ENCODE measurements around the gene EMD. TPM values are rescaled to one million over a fixed set of nuclear protein-coding genes. Genes with fewer than 3 reads are reported as not detected.

EMD gene
- total RNA-seq, 2 donors from 2014 or later: 43.8 to 74.2 TPM

GRCh38 chrX:154354013-154354412 is 25.1 kb upstream of the EMD start:
- H3K4me1 ChIP-seq (ENCODE audit: control insufficient read depth in 1 of 2, low read depth in 2 of 2): peaks cover 0 to 15% of the 10 kb centered on the region in 2 donors
- no peak overlapping the region for H3K4me3 ChIP-seq
- ATAC-seq (ENCODE audit: insufficient number of reproducible peaks, low FRiP score, low read depth) (no peak), DNase-seq (ENCODE audit: low spot score) (no peak)
- peaks cover 91% of the 10 kb centered on the region for H3K36me3 ChIP-seq
- no peaks in the 10 kb centered on the region for H3K27me3 ChIP-seq (replicated peaks; ENCODE audit: insufficient read depth)
- no peak overlapping the region for H3K27ac ChIP-seq
- no peaks in the 10 kb centered on the region for H3K9me3 ChIP-seq
- TF ChIP-seq CTCF (IDR thresholded peaks at IDR 0.05): no peak

GRCh38 chrX:154354516-154354915 is 24.6 kb upstream of the EMD start:
- H3K4me3 ChIP-seq: no peak overlapping the region
- H3K4me1 ChIP-seq (ENCODE audit: control insufficient read depth in 1 of 2, low read depth in 2 of 2): peaks cover 0 to 19% of the 10 kb centered on the region in 2 donors
- H3K27me3 ChIP-seq (replicated peaks; ENCODE audit: insufficient read depth): no peaks in the 10 kb centered on the region
- no peak for DNase-seq (ENCODE audit: low spot score)
- H3K36me3 ChIP-seq: peaks cover 91% of the 10 kb centered on the region
- H3K27ac ChIP-seq: no peak overlapping the region
- no peak for ATAC-seq (ENCODE audit: insufficient number of reproducible peaks, low FRiP score, low read depth)
- H3K9me3 ChIP-seq: no peaks in the 10 kb centered on the region
- no peak for TF ChIP-seq CTCF (IDR thresholded peaks at IDR 0.05)

DNA sequence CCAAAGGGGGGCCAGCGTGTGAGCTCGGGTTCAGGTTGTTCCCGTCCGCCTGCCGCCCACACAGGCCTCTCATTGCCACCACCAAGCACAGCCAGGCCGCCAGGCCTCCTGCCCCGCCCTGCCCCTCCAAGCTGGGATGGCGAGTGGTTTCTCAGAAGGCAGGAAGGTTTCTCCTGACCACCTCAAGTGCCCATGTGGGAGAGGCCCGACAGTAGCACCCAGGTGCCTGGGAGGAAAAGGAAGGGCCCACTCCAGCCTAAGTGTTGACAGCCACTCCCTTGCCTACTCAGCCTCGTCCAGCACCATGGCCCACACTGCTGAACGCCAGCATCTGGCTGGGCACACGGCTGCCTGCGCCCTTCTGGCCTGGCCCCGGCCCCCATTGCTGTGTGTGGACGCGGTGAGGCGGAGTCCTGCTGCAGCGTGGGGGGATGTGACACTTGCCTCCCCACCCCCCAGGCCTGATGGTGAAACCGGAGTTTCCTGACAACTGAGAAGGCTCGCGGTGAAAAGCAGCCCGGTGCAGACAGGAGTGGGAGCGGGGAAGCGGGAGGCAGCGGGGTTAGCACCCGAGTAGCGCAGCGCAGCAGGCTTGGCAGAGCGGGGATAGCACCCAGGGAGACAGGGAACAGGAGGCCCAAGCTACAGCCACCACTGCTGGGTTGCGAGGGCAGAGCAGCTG is 23.9 kb upstream of the EMD start:
- ATAC-seq (ENCODE audit: insufficient number of reproducible peaks, low FRiP score, low read depth) (no peak), DNase-seq (ENCODE audit: low spot score) (no peak)
- H3K36me3 ChIP-seq: peaks cover 91% of the 10 kb centered on the region
- peak overlapping the region; percentile 2 to 47 for H3K27ac ChIP-seq
- TF ChIP-seq CTCF (IDR thresholded peaks at IDR 0.05): no peak
- H3K9me3 ChIP-seq: no peaks in the 10 kb centered on the region
- H3K27me3 ChIP-seq (replicated peaks; ENCODE audit: insufficient read depth): no peaks in the 10 kb centered on the region
- peaks cover 0 to 25% of the 10 kb centered on the region in 2 donors for H3K4me1 ChIP-seq (ENCODE audit: control insufficient read depth in 1 of 2, low read depth in 2 of 2)
- H3K4me3 ChIP-seq: no peak overlapping the region

- peaks cover 90% of the 10 kb centered on the region for H3K36me3 ChIP-seq
- no peak for DNase-seq (ENCODE audit: low spot score)
- H3K9me3 ChIP-seq: no peaks in the 10 kb centered on the region
- H3K27me3 ChIP-seq (replicated peaks; ENCODE audit: insufficient read depth): no peaks in the 10 kb centered on the region
- no peak overlapping the region for H3K27ac ChIP-seq
- TF ChIP-seq CTCF (IDR thresholded peaks at IDR 0.05): no peak
- ATAC-seq (ENCODE audit: insufficient number of reproducible peaks, low FRiP score, low read depth): no peak
- peaks cover 0 to 30% of the 10 kb centered on the region in 2 donors for H3K4me1 ChIP-seq (ENCODE audit: control insufficient read depth in 1 of 2, low read depth in 2 of 2)
- H3K4me3 ChIP-seq: no peak overlapping the region
These were observed 23.3 kb upstream of the EMD start for GRCh38 chrX:154355776-154356140.

DNA sequence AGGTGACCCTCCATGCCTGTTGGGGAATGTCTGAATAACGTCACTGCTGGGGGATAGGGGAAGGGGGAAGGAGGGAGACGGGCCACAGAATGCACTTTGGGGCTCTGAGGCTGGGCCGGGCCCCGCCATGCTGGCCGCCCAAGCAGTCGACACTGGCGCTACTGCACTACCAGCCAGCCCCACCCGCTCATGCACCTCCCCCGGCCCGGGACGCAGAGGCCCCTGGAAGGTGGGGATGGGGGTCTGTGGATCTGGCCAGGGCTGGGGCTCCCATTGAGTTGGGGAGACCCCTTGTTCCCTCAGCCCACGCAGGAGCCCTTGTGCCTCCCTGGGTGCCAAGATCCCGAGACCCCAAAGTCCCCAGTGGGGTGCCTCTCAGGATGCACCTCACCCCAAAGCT is 22.5 kb upstream of the EMD start:
- H3K36me3 ChIP-seq: peaks cover 87% of the 10 kb centered on the region
- H3K27me3 ChIP-seq (replicated peaks; ENCODE audit: insufficient read depth): no peaks in the 10 kb centered on the region
- no peak for DNase-seq (ENCODE audit: low spot score)
- no peak overlapping the region for H3K4me3 ChIP-seq
- H3K9me3 ChIP-seq: no peaks in the 10 kb centered on the region
- peaks cover 0 to 34% of the 10 kb centered on the region in 2 donors for H3K4me1 ChIP-seq (ENCODE audit: control insufficient read depth in 1 of 2, low read depth in 2 of 2)
- H3K27ac ChIP-seq: no peak overlapping the region
- ATAC-seq (ENCODE audit: insufficient number of reproducible peaks, low FRiP score, low read depth): no peak
- TF ChIP-seq CTCF (IDR thresholded peaks at IDR 0.05): no peak

Measured in thoracic aorta (tissue), 2 donors.